Measurements from ENCODE around the gene GUCY2D.

GUCY2D gene

GRCh38 chr17:8048736-8049135 is 46.3 kb downstream of the GUCY2D start:
- Histone ChIP-seq H3K27me3 (ENCODE audit: low read depth, low read length) (no peaks in the 10 kb centered on the region), H3K27ac (ENCODE audit: low read length) (no peak overlapping the region), H3K4me2 (ENCODE audit: low read length) (no peak overlapping the region), H3K36me3 (replicated peaks; ENCODE audit: low read depth, low read length) (no peaks in the 10 kb centered on the region), H3K9me3 (ENCODE audit: insufficient read depth, low read length) (no peaks in the 10 kb centered on the region), H3K4me3 (ENCODE audit: low read length) (no peak overlapping the region), H3K9ac (ENCODE audit: low read length) (no peak overlapping the region), H3K79me2 (ENCODE audit: low read length) (no peaks in the 10 kb centered on the region), H3K4me1 (ENCODE audit: low read length) (no peaks in the 10 kb centered on the region), H4K20me1 (ENCODE audit: insufficient read depth, low read length) (no peaks in the 10 kb centered on the region), H2AFZ (ENCODE audit: low read depth, low read length) (no peak overlapping the region)
- no peak for TF ChIP-seq EZH2phosphoT487 (IDR thresholded peaks at IDR 0.05; ENCODE audit: low read depth)
- TF ChIP-seq, protein P1, sequence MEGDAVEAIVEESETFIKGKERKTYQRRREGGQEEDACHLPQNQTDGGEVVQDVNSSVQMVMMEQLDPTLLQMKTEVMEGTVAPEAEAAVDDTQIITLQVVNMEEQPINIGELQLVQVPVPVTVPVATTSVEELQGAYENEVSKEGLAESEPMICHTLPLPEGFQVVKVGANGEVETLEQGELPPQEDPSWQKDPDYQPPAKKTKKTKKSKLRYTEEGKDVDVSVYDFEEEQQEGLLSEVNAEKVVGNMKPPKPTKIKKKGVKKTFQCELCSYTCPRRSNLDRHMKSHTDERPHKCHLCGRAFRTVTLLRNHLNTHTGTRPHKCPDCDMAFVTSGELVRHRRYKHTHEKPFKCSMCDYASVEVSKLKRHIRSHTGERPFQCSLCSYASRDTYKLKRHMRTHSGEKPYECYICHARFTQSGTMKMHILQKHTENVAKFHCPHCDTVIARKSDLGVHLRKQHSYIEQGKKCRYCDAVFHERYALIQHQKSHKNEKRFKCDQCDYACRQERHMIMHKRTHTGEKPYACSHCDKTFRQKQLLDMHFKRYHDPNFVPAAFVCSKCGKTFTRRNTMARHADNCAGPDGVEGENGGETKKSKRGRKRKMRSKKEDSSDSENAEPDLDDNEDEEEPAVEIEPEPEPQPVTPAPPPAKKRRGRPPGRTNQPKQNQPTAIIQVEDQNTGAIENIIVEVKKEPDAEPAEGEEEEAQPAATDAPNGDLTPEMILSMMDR (IDR thresholded peaks at IDR 0.05; ENCODE audit: low read depth, low read length) = no peak

- Histone ChIP-seq H3K36me3 (replicated peaks; ENCODE audit: low read depth, low read length) (no peaks in the 10 kb centered on the region), H3K27me3 (ENCODE audit: low read depth, low read length) (no peaks in the 10 kb centered on the region), H2AFZ (ENCODE audit: low read depth, low read length) (no peak overlapping the region), H3K9me3 (ENCODE audit: insufficient read depth, low read length) (no peaks in the 10 kb centered on the region), H3K4me3 (ENCODE audit: low read length) (no peak overlapping the region), H3K79me2 (ENCODE audit: low read length) (no peaks in the 10 kb centered on the region), H3K4me2 (ENCODE audit: low read length) (no peak overlapping the region), H3K27ac (ENCODE audit: low read length) (no peak overlapping the region), H3K9ac (ENCODE audit: low read length) (no peak overlapping the region), H3K4me1 (ENCODE audit: low read length) (no peaks in the 10 kb centered on the region), H4K20me1 (ENCODE audit: insufficient read depth, low read length) (no peaks in the 10 kb centered on the region)
- TF ChIP-seq, protein P1 (IDR thresholded peaks at IDR 0.05; ENCODE audit: low read depth, low read length) = no peak
- TF ChIP-seq EZH2phosphoT487 (IDR thresholded peaks at IDR 0.05; ENCODE audit: low read depth) = no peak
Measured at GRCh38 chr17:8051831-8052230, 49.4 kb downstream of the GUCY2D start.

- Histone ChIP-seq H3K9ac (ENCODE audit: low read length) (no peak overlapping the region), H2AFZ (ENCODE audit: low read depth, low read length) (no peak overlapping the region), H3K4me3 (ENCODE audit: low read length) (no peak overlapping the region), H3K9me3 (ENCODE audit: insufficient read depth, low read length) (no peaks in the 10 kb centered on the region), H3K36me3 (replicated peaks; ENCODE audit: low read depth, low read length) (no peaks in the 10 kb centered on the region), H3K79me2 (ENCODE audit: low read length) (no peaks in the 10 kb centered on the region), H4K20me1 (ENCODE audit: insufficient read depth, low read length) (no peaks in the 10 kb centered on the region), H3K27ac (ENCODE audit: low read length) (no peak overlapping the region), H3K4me2 (ENCODE audit: low read length) (no peak overlapping the region), H3K4me1 (ENCODE audit: low read length) (peaks cover 5% of the 10 kb centered on the region; the same call in 1 of the 2 replicates), H3K27me3 (ENCODE audit: low read depth, low read length) (no peaks in the 10 kb centered on the region)
- TF ChIP-seq EZH2phosphoT487 (IDR thresholded peaks at IDR 0.05; ENCODE audit: low read depth) = no peak
- TF ChIP-seq, protein P1 (IDR thresholded peaks at IDR 0.05; ENCODE audit: low read depth, low read length) = no peak
Measured at GRCh38 chr17:8052256-8053252, 50.1 kb downstream of the GUCY2D start.

GRCh38 chr17:8053600-8053999 is 51.2 kb downstream of the GUCY2D start:
- TF ChIP-seq, protein P1 (IDR thresholded peaks at IDR 0.05; ENCODE audit: low read depth, low read length) = no peak
- no peak for TF ChIP-seq EZH2phosphoT487 (IDR thresholded peaks at IDR 0.05; ENCODE audit: low read depth)
- Histone ChIP-seq H3K36me3 (replicated peaks; ENCODE audit: low read depth, low read length) (no peaks in the 10 kb centered on the region), H4K20me1 (ENCODE audit: insufficient read depth, low read length) (no peaks in the 10 kb centered on the region), H3K9me3 (ENCODE audit: insufficient read depth, low read length) (no peaks in the 10 kb centered on the region), H3K4me1 (ENCODE audit: low read length) (peaks cover 10% of the 10 kb centered on the region; the same call in 1 of the 2 replicates), H3K4me2 (ENCODE audit: low read length) (no peak overlapping the region), H3K9ac (ENCODE audit: low read length) (no peak overlapping the region), H3K27ac (ENCODE audit: low read length) (no peak overlapping the region), H2AFZ (ENCODE audit: low read depth, low read length) (no peak overlapping the region), H3K4me3 (ENCODE audit: low read length) (no peak overlapping the region), H3K27me3 (ENCODE audit: low read depth, low read length) (no peaks in the 10 kb centered on the region), H3K79me2 (ENCODE audit: low read length) (no peaks in the 10 kb centered on the region)
